IMR-90 (cell line): Measurements from ENCODE around the gene OLFM3. TPM values are rescaled to one million over a fixed set of nuclear protein-coding genes. Genes with fewer than 3 reads are reported as not detected.

Experiments used
- ATAC-seq: fragments of 200-7000 bp; cut with Tn5 transposase; 2 replicates; pipeline ENCODE4 v1.9.1; 2020; ENCODE audit warnings: low read depth, mild to moderate bottlenecking, moderate library complexity
- BruUV-seq: library from RNA; stranded (reverse); fragments of 400-500 nt; replicated peaks from 2 replicates; lab custom pipeline; 2021; lab: Mats Ljungman, UMichigan
- CTCF ChIA-PET: fragments of 300-600 bp; formaldehyde crosslinking; extraction: SDS; loops from one replicate; lab custom pipeline; 2021; ENCODE audit warnings: antibody characterized with exemption; lab: Yijun Ruan, JAX
- POLR2A ChIA-PET: fragments of 300-600 bp; sonication (Branson Sonifier 250); formaldehyde crosslinking; loops from one replicate; lab custom pipeline; 2022; ENCODE audit warnings: antibody characterized with exemption; ENCODE audit not compliant: unreplicated experiment; lab: Charles Lee
- DNase-seq: peaks from one replicate; pipeline ENCODE4 v3.0.0; 2013
- H2AFZ ChIP-seq: replicated peaks from 2 replicates; pipeline ENCODE3; 2013; ENCODE audit warnings: low read length, mild to moderate bottlenecking; ENCODE audit not compliant: poor library complexity
- H2AK5ac ChIP-seq: 2 replicates; pipeline ENCODE4 v1.6.1; 2013; ENCODE audit warnings: low read depth, low read length, inconsistent platforms
- H2AK9ac ChIP-seq: replicated peaks from 2 replicates; pipeline ENCODE3; 2013; ENCODE audit warnings: mild to moderate bottlenecking, low read depth, low read length, moderate library complexity; ENCODE audit not compliant: poor library complexity
- H2BK120ac ChIP-seq: 2 replicates; pipeline ENCODE4 v1.6.1; 2013; ENCODE audit warnings: low read depth, low read length, inconsistent platforms
- H2BK15ac ChIP-seq: 3 replicates; pipeline ENCODE4 v1.6.1; 2013; ENCODE audit warnings: low read depth, low read length, inconsistent platforms
- H2BK20ac ChIP-seq: 2 replicates; pipeline ENCODE4 v1.6.1; 2013; ENCODE audit warnings: low read depth, mild to moderate bottlenecking, inconsistent platforms, low read length, moderate library complexity
- H2BK5ac ChIP-seq: 2 replicates; pipeline ENCODE4 v1.6.1; 2013; ENCODE audit warnings: mild to moderate bottlenecking, low read depth, low read length, inconsistent platforms; ENCODE audit not compliant: poor library complexity, severe bottlenecking
- H3K14ac ChIP-seq: replicated peaks from 2 replicates; pipeline ENCODE4 v1.6.1; 2013; ENCODE audit warnings: low read depth, low read length, inconsistent platforms
- H3K18ac ChIP-seq: 2 replicates; pipeline ENCODE4 v1.6.1; 2013; ENCODE audit warnings: low read depth, low read length, control low read depth
- H3K23ac ChIP-seq: 2 replicates; pipeline ENCODE4 v1.6.1; 2013; ENCODE audit warnings: low read depth, low read length, inconsistent platforms
- H3K27ac ChIP-seq: 2 replicates; pipeline ENCODE4 v1.5.1; 2013; ENCODE audit warnings: mild to moderate bottlenecking, control low read depth, low read length; ENCODE audit not compliant: insufficient read depth
- H3K27me3 ChIP-seq: 2 replicates; pipeline ENCODE4 v1.6.1; 2013; ENCODE audit warnings: low read length; ENCODE audit not compliant: control insufficient read depth, insufficient read depth
- H3K36me3 ChIP-seq: 2 replicates; pipeline ENCODE4 v1.6.1; 2013; ENCODE audit warnings: low read length, mixed read lengths; ENCODE audit not compliant: control insufficient read depth, insufficient read depth
- H3K4ac ChIP-seq: 2 replicates; pipeline ENCODE4 v1.6.1; 2013; ENCODE audit warnings: low read depth, low read length, inconsistent platforms
- H3K4me1 ChIP-seq: 2 replicates; pipeline ENCODE4 v1.6.1; 2013; ENCODE audit warnings: low read length, mixed read lengths; ENCODE audit not compliant: control insufficient read depth, insufficient read depth
- H3K4me2 ChIP-seq: 2 replicates; pipeline ENCODE4 v1.6.1; 2013; ENCODE audit warnings: low read depth, mild to moderate bottlenecking, control low read depth, low read length, moderate library complexity
- H3K4me3 ChIP-seq: 2 replicates; pipeline ENCODE4 v1.5.1; 2013; ENCODE audit warnings: low read depth, mild to moderate bottlenecking, control low read depth, low read length, moderate library complexity; ENCODE audit not compliant: insufficient read depth
- H3K56ac ChIP-seq: 2 replicates; pipeline ENCODE4 v1.6.1; 2013; ENCODE audit warnings: low read length, inconsistent platforms; ENCODE audit not compliant: insufficient read depth; ENCODE audit errors: extremely low read depth
- H3K79me1 ChIP-seq, 2 experiments: 2 replicates each; pipeline ENCODE4 v1.6.1; 2013; ENCODE audit warnings: low read length in 2 of 2, inconsistent platforms in 1 of 2, low read depth in 1 of 2
- H3K9ac ChIP-seq: 2 replicates; pipeline ENCODE4 v1.6.1; 2013; ENCODE audit warnings: low read depth, low read length, control low read depth
- H3K9me1 ChIP-seq: 2 replicates; pipeline ENCODE4 v1.6.1; 2013; ENCODE audit warnings: low read length, inconsistent platforms; ENCODE audit not compliant: insufficient read depth
- H3K9me3 ChIP-seq: 2 replicates; pipeline ENCODE4 v1.6.1; 2013; ENCODE audit warnings: low read length; ENCODE audit not compliant: control insufficient read depth, insufficient read depth
- H4K20me1 ChIP-seq: 2 replicates; pipeline ENCODE4 v1.6.1; 2013; ENCODE audit warnings: low read length, inconsistent platforms; ENCODE audit not compliant: insufficient read depth
- H4K5ac ChIP-seq: 2 replicates; pipeline ENCODE4 v1.6.1; 2013; ENCODE audit warnings: mild to moderate bottlenecking, low read depth, low read length, control low read depth
- H4K8ac ChIP-seq, 2 experiments: 2 replicates each; pipeline ENCODE4 v1.6.1; 2013; ENCODE audit warnings: low read depth in 2 of 2, low read length in 2 of 2, control low read depth in 1 of 2, inconsistent platforms in 1 of 2
- H4K91ac ChIP-seq: 2 replicates; pipeline ENCODE4 v1.6.1; 2013; ENCODE audit warnings: low read depth, low read length, inconsistent platforms; ENCODE audit not compliant: insufficient read depth
- CEBPB ChIP-seq: IDR thresholded peaks from 2 replicates; pipeline ENCODE4 v1.6.1; 2012; ENCODE audit warnings: low read depth, low read length, improper control_type of control experiment
- CHD1 ChIP-seq: IDR thresholded peaks from 2 replicates; pipeline ENCODE4 v1.6.1; 2012; ENCODE audit warnings: low read depth, low read length, improper control_type of control experiment
- FOS ChIP-seq: fragments of 150-350 bp; IDR thresholded peaks from 2 replicates; pipeline ENCODE4 v1.6.1; 2016; ENCODE audit warnings: low read depth, low read length
- MXI1 ChIP-seq: IDR thresholded peaks from 2 replicates; pipeline ENCODE4 v1.6.1; 2012; ENCODE audit warnings: low read depth, mild to moderate bottlenecking, low read length, moderate library complexity, borderline replicate concordance
- POLR2A ChIP-seq: IDR thresholded peaks from 2 replicates; pipeline ENCODE4 v1.6.1; 2012; ENCODE audit warnings: mild to moderate bottlenecking, low read depth, low read length
- RCOR1 ChIP-seq: IDR thresholded peaks from 2 replicates; pipeline ENCODE4 v1.6.1; 2012; ENCODE audit warnings: mild to moderate bottlenecking, low read length, improper control_type of control experiment; ENCODE audit not compliant: insufficient replicate concordance
- WGBS, 2 experiments: methylation state at CpG; one replicate each; pipeline versions ENCODE4 v1.1.5 to v1.1.7; 2013; ENCODE audit warnings: missing lambda C conversion rate in 2 of 2; ENCODE audit not compliant: insufficient read length in 1 of 2; ENCODE audit errors: extremely low coverage in 2 of 2; 5-methylcytosine and 5-hydroxymethylcytosine counted together
- dilution Hi-C: fragments of 300-500 bp; cut with HindIII; formaldehyde crosslinking; loops from one replicate; pipeline ENCODE4 v1.14.3; 2018; ENCODE audit warnings: low sequenced_read_pairs; ENCODE audit not compliant: unreplicated experiment
- in situ Hi-C: fragments of 300-500 bp; cut with MboI; formaldehyde crosslinking; loops from 3 replicates; pipeline ENCODE4 v1.14.3; 2019; ENCODE audit warnings: low sequenced_read_pairs, inconsistent platforms, mixed read lengths
- intact Hi-C: fragments of 100-400 bp; cut with micrococcal nuclease; formaldehyde crosslinking; loops from 2 replicates; pipeline ENCODE4 v1.10.0; 2022
- polyA plus RNA-seq, 3 experiments: library from polyadenylated mRNA; depleted of rRNA; stranded (reverse); fragments of >200 nt; gene quantifications; 2 replicates each; pipeline ENCODE4 v1.2.3, GENCODE V29; 2012; ENCODE audit warnings: low replicate concordance in 1 of 3
- total RNA-seq: library from RNA; depleted of rRNA; stranded (reverse); fragments of >200 nt; gene quantifications from 2 replicates; pipeline ENCODE4 v1.2.3, GENCODE V29; 2012

OLFM3 gene
- total and polyA plus RNA-seq, 2 of the 4 experiments (the other 2 are of a cell fraction), result not detected

- Histone ChIP-seq H3K27me3 (no peaks in the 10 kb centered on the region), H4K5ac (no peak overlapping the region), H3K36me3 (no peaks in the 10 kb centered on the region), H2BK120ac (no peak overlapping the region), H2BK15ac (no peak overlapping the region), H3K4ac (no peak overlapping the region), H3K79me1 (no peaks in the 10 kb centered on the region), H2AFZ (no peak overlapping the region), H2BK20ac (no peak overlapping the region), H3K56ac (no peak overlapping the region), H4K8ac (no peak overlapping the region), H4K91ac (no peak overlapping the region), H3K18ac (no peak overlapping the region), H4K20me1 (no peaks in the 10 kb centered on the region), H3K4me2 (no peak overlapping the region), H3K4me1 (no peaks in the 10 kb centered on the region), H3K14ac (no peak overlapping the region), H2AK5ac (no peak overlapping the region), H3K4me3 (no peak overlapping the region), H3K27ac (no peak overlapping the region), H2AK9ac (no peak overlapping the region), H3K23ac (no peak overlapping the region), H3K9ac (no peak overlapping the region), H3K9me3 (no peaks in the 10 kb centered on the region), H3K9me1 (no peaks in the 10 kb centered on the region), H2BK5ac (no peak overlapping the region)
- in situ Hi-C loops, result no loop called here
- intact Hi-C loops, result no loop called here
- DNase-seq, result no peak
- WGBS, 2 experiments, result no CpG with 5 or more reads among the region's 5 CpGs
- POLR2A ChIA-PET, result no interaction called here
- dilution Hi-C loops, result no loop called here
- ATAC-seq, result no peak
- BruUV-seq, result no TSS peak
- CTCF ChIA-PET, result no interaction called here
- TF ChIP-seq POLR2A, result no peak
- no peak for TF ChIP-seq CHD1
- no peak for TF ChIP-seq MXI1
- no peak for TF ChIP-seq FOS
- no peak for TF ChIP-seq CEBPB
- TF ChIP-seq RCOR1, result no peak
These were observed 3.7 kb downstream of the OLFM3 start for GRCh38 chr1:101992821-101993575.
